ENCODE results near the gene AGMO.

AGMO gene

DNA sequence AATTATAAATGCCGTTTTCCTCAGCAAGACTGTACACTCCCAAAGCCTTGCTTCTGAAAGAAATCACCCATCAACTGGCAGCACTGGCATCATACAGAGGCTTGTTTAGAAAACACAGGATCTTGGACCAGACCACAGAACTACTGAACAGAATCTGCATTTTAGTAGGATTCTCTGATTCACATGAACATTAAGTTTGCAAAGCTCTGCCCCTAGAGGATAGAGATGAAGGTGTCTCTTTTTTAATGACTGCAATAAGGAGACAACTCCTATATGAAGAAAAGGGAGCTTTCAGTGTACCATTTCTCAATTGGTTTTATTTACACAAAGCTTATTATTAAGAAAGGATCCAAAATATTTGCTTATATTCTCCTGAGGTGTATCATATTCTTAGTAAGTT, 172.7 kb downstream of the AGMO start:
- no peak for DNase-seq

DNA sequence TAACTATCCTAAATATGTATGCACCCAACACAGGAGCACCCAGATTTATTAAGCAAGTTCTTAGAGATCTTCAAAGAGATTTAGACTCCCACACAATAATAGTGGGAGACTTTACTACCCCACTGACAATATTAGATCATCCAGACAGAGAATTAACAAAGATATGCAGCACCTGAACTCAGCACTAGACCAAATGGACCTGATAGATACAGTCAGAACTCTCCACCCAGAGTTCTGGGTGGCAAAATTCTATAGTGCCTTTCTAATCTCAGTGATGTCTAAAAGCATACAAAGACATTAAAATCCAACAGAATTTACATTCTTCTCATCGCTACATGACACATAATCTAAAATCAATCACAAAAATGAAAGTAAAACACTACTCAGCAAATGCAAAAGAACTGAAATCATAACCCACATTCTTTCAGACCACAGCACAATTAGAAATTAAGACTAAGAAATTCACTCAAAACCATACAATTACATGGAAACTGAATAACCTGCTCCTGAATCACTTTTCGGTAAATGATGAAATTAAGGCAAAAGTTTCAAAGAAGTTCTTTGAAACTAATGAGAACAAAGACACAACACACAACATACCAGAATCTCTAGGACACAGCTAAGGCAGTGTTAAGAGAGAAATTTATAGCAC, 183.2 kb downstream of the AGMO start:
- no peak for DNase-seq

DNA sequence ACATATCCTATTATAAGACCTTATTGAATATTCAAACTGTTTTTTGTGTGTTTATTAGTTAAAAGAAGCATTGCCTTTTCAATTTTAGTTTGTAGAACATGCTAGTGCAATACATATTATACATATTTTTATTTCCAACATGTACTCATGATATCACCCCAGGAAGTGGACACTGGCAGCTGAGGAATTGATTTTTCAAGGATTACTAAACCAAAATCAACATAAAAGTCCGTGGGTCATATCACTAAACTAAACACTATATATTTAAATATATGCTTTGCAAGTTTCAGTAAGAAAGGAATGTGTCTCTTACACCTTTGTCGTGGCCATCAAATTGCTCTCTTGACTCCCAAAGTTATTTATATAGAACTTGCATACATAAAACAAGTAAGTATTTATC, 185.2 kb downstream of the AGMO start:
- no peak for DNase-seq

DNA sequence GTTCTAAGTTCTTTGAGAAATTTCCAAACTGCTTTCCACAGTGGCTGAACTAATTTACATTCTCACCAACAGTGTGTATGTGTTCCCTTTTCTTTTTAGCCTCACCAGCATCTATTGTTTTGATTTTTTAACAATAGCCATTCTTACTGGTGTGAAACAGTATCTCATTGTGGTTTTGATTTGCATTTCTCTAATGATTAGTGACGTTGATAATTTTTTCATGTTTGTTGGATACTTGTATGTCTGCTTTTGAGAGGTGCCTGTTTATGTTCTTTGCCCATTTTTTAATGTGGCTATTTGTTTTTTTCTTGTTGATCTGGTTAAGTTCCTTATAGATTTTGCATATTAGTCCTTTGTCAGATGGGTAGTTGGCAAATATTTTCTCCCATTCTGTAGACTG, 191.4 kb downstream of the AGMO start:
- no peak for DNase-seq

GRCh38 chr7:15368653-15369052, 193.2 kb downstream of the AGMO start:
- no peak for DNase-seq

GRCh38 chr7:15367897-15368296, 193.9 kb downstream of the AGMO start:
- no peak for DNase-seq

GRCh38 chr7:15358112-15358511, 203.7 kb downstream of the AGMO start:
- DNase-seq = no peak

DNA sequence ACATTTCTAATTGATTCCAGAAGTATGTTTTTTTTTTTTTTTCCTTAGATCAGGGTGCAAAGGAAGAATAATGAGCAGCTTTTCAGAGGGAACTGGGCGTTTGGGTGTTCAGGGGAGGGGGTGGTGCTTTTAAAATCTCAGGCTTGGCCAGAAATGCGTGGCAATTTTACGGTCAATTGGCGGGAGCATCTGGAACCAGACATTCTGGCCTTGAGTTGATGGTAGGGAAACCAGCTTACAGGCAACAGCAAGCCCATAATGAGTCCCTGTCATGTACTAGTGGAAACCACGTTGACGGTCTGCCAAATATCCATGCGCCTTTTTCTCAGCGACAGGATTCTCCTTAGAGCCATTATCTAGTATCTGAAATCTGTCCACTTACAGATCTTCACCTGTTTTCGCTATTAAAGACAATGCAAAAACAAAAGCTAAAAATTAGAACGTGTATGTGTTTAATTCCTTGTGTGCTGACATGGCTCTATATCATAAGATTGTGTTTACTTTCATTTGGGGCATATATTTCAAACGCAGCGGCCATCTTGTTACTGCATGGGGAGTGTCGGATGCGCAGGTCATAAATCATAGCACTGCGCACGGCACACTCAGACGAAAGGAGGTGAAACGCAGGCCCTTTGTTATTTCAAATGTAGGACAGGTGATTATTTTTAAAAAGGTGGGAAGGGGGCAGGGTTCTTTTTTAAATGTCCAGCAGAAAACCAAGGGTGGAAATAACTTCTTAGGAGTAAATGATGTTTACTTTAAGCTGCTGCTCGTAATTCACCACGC, 209.2 kb downstream of the AGMO start:
- no peak for DNase-seq

GRCh38 chr7:15345216-15345615, 216.6 kb downstream of the AGMO start:
- DNase-seq = no peak

DNA sequence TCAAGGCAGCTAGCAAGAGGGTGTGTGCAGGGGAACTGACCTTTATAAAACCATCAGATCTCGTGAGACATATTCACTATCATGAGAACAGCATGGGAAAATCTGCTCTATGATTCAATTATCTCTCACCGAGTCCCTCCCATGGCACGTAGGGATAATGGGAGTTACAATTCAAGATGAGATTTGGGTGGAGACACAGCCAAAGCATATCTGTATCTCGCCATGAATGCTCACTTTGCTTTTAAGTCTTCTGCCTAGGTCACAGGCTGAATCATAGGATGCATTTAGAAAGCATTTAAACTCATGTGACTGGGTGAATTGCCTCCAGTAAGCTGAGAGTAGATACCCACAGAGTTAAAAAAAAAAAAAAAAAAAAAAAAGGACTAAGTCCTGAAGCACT, 220.0 kb downstream of the AGMO start:
- DNase-seq = no peak

DNA sequence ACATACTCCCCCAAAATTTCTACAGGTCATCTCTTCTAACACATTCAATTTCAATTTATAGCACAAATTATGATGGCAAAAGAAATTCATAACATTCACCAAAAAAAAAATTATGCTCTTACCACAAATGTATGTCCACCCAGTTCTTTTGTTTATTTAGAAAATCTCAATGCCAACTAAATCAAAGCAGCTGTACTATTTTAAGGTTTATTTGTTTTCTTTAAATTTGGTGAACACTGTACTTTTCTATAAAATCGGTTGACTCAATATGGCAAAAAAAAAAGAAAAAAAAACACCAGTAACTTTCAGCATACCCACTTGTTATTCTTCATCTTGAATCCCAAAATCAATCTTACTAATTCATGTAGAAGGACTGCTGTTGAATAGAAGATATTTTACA, 225.7 kb downstream of the AGMO start:
- no peak for DNase-seq

DNA sequence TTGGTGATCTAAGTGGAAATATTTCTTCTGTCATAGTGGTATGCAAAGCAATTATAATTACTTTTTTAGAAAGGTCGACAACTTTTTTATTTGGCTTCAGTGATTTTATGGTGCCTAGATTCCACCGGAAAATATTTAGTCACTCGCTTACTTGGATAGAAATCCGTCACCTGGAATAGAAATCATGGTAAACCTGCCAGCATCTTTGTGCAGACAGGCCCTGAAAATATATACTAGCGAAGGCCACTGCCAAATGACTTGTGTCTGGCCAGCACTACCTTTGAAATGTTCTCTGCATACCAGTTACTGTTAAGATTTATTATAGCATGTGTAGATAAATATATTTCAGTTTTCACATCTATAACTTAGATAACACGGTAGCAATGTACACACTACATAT, 226.4 kb downstream of the AGMO start:
- no peak for DNase-seq

GRCh38 chr7:15334536-15335263, 227.1 kb downstream of the AGMO start:
- no peak for DNase-seq

GRCh38 chr7:15332956-15333355, 228.9 kb downstream of the AGMO start:
- no peak for DNase-seq

- DNase-seq = no peak
Measured at GRCh38 chr7:15330943-15331342, 230.9 kb downstream of the AGMO start.

DNA sequence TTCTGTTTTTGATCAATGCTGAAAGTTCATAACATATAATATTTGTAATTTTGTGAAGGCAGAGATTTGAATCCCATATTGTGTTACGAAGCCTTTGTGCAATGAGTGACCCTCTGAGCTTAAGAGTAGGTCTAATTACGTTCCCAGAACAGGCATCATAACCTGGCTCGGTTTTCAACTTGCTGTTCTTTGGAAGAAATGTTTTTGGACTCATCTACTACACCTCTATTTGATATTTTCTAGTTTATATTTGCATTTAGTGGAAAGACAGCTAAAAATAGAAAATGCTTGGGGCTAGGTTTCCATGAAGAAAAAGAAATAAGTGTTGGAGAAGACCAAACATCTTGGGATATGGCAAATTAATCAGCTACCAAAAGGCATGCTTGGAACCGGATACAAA, 234.8 kb downstream of the AGMO start:
- no peak for DNase-seq

DNA sequence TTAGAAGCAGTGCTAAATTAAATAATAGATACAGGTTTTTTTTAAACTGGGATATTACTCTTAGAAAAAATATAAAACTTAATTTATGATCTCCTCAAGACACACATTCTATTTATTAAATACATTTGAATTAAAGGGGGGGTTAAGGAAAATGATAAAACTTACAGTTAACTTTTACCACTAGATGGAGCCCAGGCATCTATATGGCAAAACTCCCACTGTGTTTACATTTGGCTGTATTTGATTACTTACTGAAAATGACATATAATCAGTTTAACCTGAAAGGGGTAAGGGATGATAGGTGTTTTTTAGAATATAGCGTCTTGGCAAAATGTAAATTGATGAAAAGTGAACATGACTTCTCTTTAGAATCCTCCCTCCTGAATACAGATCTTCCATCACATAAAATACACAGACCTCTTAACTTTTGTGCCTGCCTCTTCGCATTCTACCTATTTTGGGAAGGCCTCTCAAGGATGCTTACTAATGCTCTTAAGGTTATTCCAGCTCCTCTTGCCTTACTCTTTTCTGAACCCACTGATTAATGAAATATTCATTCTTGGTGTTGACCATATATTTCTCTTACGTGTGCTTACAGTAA, 235.7 kb downstream of the AGMO start:
- DNase-seq = no peak

DNA sequence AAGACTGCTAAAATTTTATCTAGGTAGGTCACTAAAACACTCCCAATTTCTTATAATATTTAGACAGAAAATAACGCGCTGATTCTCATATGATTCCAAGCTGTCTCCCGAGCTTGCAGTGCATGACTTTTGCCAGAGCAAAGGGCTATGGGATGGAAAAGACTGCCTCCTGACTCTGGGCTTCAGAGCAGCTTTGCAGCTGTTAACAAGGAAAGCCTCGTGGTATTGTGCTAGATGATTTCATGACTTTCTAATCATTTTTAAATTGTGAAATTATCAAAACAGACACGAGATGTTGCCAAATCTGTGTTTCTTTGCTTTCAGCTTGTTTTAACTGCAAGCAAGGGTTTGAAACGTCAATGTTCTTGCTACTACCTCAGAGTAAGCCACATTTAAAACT, 238.3 kb downstream of the AGMO start:
- no peak for DNase-seq

- DNase-seq = no peak
Measured at GRCh38 chr7:15317215-15317614, 244.6 kb downstream of the AGMO start.

DNA sequence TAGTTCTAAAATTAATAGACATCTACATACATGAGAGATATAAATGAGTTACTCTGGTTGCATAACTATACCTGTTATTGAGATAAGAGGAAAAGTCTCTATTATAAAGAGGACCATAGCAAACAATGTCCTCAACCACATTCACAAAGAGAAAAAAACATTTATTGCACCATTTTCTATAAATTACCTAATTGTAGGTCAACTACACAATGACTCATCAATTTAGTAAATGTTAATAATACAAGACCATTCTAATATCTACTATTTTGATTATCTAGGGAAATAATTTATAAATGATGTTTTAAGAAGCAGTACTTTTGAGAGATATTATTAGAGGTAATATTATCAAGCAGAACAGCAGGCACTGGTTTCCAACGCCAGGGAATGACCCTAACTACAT, 246.1 kb downstream of the AGMO start:
- no peak for DNase-seq

GRCh38 chr7:15314922-15315321, 246.9 kb downstream of the AGMO start:
- no peak for DNase-seq

GRCh38 chr7:15313361-15313760, 248.5 kb downstream of the AGMO start:
- no peak for DNase-seq

GRCh38 chr7:15309872-15310271, 251.9 kb downstream of the AGMO start:
- DNase-seq = no peak

GRCh38 chr7:15308821-15309220, 253.0 kb downstream of the AGMO start:
- DNase-seq = no peak

All from stimulated activated CD4-positive, alpha-beta T cell treated with anti-CD3 and anti-CD28 coated beads, Interleukin-4, amount 100 ng/mL, for 1 hour (primary cell).